Stimulated activated memory B cell treated with anti-CD40 and anti-IgM and Interleukin-4, amounts not matched to agents 10 μg/mL and 1 μg/mL and 100 μg/mL, for 72 hours (primary cell): ENCODE results near the gene AMIGO3.

ENCODE experiments used
- ATAC-seq: fragments of 150-1000 bp; cut with Tn5 transposase; 2 replicates; pipeline ENCODE4 v1.10.0; 2021
- H3K27ac Mint-ChIP-seq: one replicate; pipeline ENCODE4 v1.8.0; 2022; ENCODE audit warnings: mild to moderate bottlenecking, mixed read lengths
- H3K27me3 Mint-ChIP-seq: one replicate; pipeline ENCODE4 v1.8.0; 2022; ENCODE audit warnings: mixed read lengths
- H3K36me3 Mint-ChIP-seq: one replicate; pipeline ENCODE4 v1.8.0; 2022; ENCODE audit warnings: mixed read lengths
- H3K4me1 Mint-ChIP-seq: one replicate; pipeline ENCODE4 v1.8.0; 2022; ENCODE audit warnings: mixed read lengths
- H3K4me3 Mint-ChIP-seq: one replicate; pipeline ENCODE4 v1.8.0; 2022; ENCODE audit warnings: mild to moderate bottlenecking, moderate library complexity, mixed read lengths
- H3K9me3 Mint-ChIP-seq: one replicate; pipeline ENCODE4 v1.8.0; 2022; ENCODE audit warnings: mixed read lengths

AMIGO3 gene

GRCh38 chr3:49718858-49719213, 648 bp downstream of the AMIGO3 start:
- Mint-ChIP-seq H3K9me3 (no peaks in the 10 kb centered on the region), H3K4me3 (peak overlapping the region; percentile 84), H3K27me3 (no peaks in the 10 kb centered on the region), H3K36me3 (peaks cover 26% of the 10 kb centered on the region), H3K27ac (peak overlapping the region; percentile 75), H3K4me1 (peaks cover 47% of the 10 kb centered on the region)
- ATAC-seq, result no peak

DNA sequence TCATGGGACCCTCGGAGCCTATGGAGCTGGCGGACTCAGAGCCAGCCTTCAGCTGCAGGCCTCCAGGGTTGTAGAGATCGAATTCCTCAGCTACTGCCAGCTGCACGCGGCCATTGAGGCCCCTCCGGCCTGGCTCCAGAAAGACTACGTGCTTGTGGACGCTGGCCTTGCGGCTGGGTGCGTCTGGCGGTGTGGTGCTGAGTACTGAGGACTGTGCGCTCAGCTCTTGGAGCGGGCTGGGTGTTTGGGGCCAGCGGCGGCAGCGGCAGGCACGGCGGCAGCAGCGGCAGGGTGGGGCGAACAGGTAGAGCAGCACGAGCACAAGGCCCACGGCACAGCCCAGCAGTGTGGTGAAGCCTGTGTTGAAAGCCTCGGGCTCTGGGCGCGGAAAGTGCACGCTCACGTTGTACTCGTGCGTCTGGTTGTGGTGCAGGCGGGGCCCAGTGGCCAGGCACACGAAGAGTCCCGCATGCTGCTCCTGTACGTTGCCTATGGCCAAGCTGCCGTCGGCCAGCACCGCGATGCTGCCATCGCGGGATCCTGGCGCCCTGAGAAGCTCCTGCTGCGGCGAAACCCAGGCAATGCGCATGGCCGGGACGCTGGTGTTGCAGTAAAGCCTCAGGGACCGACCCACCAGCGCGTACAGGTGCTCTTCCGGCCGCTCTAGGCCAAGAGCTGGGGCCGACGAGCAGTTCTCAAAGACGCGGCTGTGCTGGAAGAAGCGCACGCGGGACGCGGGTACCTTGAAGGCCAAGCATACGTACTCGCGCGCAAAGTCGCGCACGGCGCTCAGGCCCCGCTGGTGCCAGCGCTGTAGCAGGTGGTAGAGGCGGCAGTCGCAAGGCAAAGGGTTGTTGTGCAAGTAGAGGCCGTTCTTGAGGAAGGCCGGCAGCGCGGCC, 1.3 kb downstream of the AMIGO3 start:
- Mint-ChIP-seq H3K4me3 (peak overlapping the region; percentile 84), H3K4me1 (peaks cover 45% of the 10 kb centered on the region), H3K27ac (peak overlapping the region; percentile 75), H3K36me3 (peaks cover 26% of the 10 kb centered on the region), H3K27me3 (no peaks in the 10 kb centered on the region), H3K9me3 (no peaks in the 10 kb centered on the region)
- no peak for ATAC-seq

GRCh38 chr3:49717211-49717958, 2.1 kb downstream of the AMIGO3 start:
- H3K27ac Mint-ChIP-seq, result no peak overlapping the region
- ATAC-seq, result no peak
- H3K27me3 Mint-ChIP-seq, result no peaks in the 10 kb centered on the region
- peaks cover 26% of the 10 kb centered on the region for H3K36me3 Mint-ChIP-seq
- no peak overlapping the region for H3K4me3 Mint-ChIP-seq
- H3K9me3 Mint-ChIP-seq, result no peaks in the 10 kb centered on the region
- H3K4me1 Mint-ChIP-seq, result peaks cover 37% of the 10 kb centered on the region

DNA sequence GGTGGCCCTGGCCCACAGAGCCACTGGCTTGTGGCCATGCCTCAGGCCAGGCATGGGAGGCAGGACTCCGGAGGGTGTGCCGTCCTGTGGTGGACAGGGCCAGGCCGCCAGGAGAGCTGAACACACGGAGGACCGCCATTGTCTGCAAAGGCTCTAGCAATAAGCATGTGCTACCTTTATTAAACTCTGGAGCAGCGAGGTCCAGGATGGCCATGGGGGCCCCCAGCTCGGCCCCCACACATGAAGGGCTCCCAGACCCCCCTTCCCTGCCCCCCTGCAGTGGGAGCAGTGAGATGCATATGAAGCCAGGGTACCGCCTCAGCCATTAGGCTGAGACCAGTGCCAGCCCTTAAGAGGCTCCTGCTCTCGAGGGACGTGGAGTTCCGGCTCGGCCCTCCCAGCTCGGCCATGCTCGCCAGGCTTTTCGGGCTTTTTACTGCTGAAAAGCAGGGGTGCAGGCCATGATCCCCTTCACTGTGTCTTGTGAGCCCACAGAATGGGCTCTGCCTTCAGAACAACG, 2.7 kb downstream of the AMIGO3 start:
- ATAC-seq, result no peak
- H3K27me3 Mint-ChIP-seq, result no peaks in the 10 kb centered on the region
- H3K27ac Mint-ChIP-seq, result no peak overlapping the region
- H3K4me3 Mint-ChIP-seq, result no peak overlapping the region
- no peaks in the 10 kb centered on the region for H3K9me3 Mint-ChIP-seq
- H3K4me1 Mint-ChIP-seq, result peaks cover 33% of the 10 kb centered on the region
- H3K36me3 Mint-ChIP-seq, result peaks cover 32% of the 10 kb centered on the region

- Mint-ChIP-seq H3K36me3 (peaks cover 34% of the 10 kb centered on the region), H3K27me3 (no peaks in the 10 kb centered on the region), H3K9me3 (no peaks in the 10 kb centered on the region), H3K27ac (no peak overlapping the region), H3K4me3 (no peak overlapping the region), H3K4me1 (peaks cover 29% of the 10 kb centered on the region)
- no peak for ATAC-seq
Measured at GRCh38 chr3:49716169-49716568, 3.3 kb downstream of the AMIGO3 start.

GRCh38 chr3:49715611-49716121, 3.8 kb downstream of the AMIGO3 start:
- no peak overlapping the region for H3K4me3 Mint-ChIP-seq
- no peak overlapping the region for H3K27ac Mint-ChIP-seq
- no peak for ATAC-seq
- H3K4me1 Mint-ChIP-seq, result peaks cover 24% of the 10 kb centered on the region
- no peaks in the 10 kb centered on the region for H3K9me3 Mint-ChIP-seq
- H3K36me3 Mint-ChIP-seq, result peaks cover 33% of the 10 kb centered on the region
- no peaks in the 10 kb centered on the region for H3K27me3 Mint-ChIP-seq

- no peaks in the 10 kb centered on the region for H3K27me3 Mint-ChIP-seq
- peaks cover 33% of the 10 kb centered on the region for H3K36me3 Mint-ChIP-seq
- no peak overlapping the region for H3K4me3 Mint-ChIP-seq
- no peaks in the 10 kb centered on the region for H3K9me3 Mint-ChIP-seq
- ATAC-seq, result no peak
- H3K27ac Mint-ChIP-seq, result no peak overlapping the region
- H3K4me1 Mint-ChIP-seq, result peaks cover 17% of the 10 kb centered on the region
Measured at GRCh38 chr3:49714728-49715550, 4.5 kb downstream of the AMIGO3 start.

DNA sequence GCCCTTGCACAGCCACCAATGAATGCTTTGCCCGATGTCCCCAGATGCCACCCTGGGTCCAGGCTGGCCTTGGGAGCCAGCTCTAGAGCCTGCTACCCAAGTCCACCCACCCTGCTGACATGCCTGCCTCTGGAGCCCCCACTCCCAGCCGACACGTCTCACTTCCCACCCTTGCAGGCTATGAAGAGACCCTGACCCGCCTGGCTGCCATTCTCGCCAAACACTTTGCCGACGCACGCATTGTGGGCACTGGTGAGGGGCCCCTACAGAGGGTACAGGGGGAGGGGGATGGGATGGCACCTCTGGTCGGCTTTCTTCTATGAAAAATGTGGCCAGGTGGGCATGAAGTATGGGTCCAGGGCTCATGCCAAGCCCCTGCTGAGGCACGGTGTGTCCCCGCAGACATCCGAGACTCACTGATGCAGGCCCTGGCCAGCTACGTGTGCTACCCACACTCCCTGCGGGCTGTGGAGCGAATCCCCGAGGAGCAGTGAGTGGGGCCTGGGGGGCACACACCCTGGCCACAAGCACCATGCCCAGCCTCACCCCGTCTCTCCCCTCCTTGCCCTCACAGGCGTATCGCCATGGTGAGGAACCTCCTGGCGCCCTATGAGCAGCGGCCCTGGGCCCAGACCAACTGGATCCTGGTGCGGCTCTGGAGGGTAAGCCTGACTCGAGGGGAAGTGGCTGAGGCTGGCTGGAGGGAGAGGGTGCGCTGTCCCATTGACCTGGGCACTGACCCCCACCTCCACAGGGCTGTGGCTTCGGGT, 6.0 kb downstream of the AMIGO3 start:
- Mint-ChIP-seq H3K36me3 (peaks cover 35% of the 10 kb centered on the region), H3K4me3 (no peak overlapping the region), H3K4me1 (peaks cover 3% of the 10 kb centered on the region), H3K27me3 (no peaks in the 10 kb centered on the region), H3K9me3 (no peaks in the 10 kb centered on the region), H3K27ac (no peak overlapping the region)
- no peak for ATAC-seq

DNA sequence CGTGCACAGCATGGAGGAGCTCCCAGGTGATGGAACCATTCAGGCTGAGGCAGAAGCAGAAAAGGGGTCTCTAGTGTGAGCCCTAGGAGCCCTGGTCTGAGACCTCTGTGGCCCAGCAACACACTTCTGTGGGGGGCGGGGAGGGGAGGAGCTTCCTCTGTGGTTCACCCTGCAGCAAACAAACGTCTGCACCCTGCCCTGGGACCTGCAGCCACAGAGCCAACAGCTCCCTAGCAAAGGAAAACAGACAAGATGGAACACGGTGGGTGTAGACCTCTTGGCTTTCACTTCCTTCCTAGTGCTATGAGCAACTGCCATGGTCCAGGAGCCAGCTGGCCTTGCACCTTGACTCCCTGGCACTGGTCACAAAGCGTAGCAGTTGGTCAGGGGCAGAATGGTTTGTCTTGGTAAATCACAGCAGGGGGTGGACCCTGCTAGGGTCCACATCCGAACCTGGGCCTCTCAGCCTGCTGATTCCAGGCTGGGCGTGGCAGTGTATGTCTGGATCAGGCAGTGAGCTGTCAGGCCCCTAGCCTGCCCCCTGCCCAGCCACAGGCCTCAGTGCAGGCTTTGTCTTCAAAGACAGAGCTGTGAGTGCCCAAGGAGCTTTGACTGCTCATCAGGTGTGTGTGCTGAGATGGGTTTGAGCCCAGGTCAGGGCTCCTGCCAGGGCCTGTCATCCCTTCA, 6.7 kb downstream of the AMIGO3 start:
- H3K36me3 Mint-ChIP-seq, result peaks cover 41% of the 10 kb centered on the region
- H3K4me3 Mint-ChIP-seq, result no peak overlapping the region
- H3K4me1 Mint-ChIP-seq, result peaks cover 2% of the 10 kb centered on the region
- ATAC-seq, result no peak
- H3K27ac Mint-ChIP-seq, result no peak overlapping the region
- H3K27me3 Mint-ChIP-seq, result no peaks in the 10 kb centered on the region
- H3K9me3 Mint-ChIP-seq, result no peaks in the 10 kb centered on the region

DNA sequence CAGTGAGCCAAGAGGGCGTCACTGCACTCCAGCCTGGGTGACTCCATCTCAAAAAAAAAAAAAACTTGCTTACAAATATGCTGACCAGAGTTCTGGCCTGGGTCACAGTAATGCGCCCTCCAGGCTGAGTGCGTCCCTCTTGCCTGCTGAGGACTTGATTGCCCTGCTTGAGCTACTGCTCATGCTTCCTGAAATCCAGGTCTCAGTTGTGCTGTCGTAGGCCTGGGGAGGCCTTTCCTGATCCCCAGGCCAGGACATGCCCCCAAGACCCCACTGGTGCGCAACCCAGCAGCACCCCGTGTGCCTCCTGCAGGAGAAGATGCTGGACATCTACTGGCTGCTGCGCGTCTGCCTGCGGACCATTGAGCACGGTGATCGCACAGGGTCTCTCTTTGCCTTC, 7.3 kb downstream of the AMIGO3 start:
- Mint-ChIP-seq H3K27me3 (no peaks in the 10 kb centered on the region), H3K4me3 (no peak overlapping the region)
- no peak for ATAC-seq

GRCh38 chr3:49711489-49711888, 8.0 kb downstream of the AMIGO3 start:
- ATAC-seq, result no peak
- peaks cover 54% of the 10 kb centered on the region for H3K36me3 Mint-ChIP-seq
- H3K4me1 Mint-ChIP-seq, result peaks cover 7% of the 10 kb centered on the region
- no peak overlapping the region for H3K27ac Mint-ChIP-seq
- H3K9me3 Mint-ChIP-seq, result no peaks in the 10 kb centered on the region
- H3K27me3 Mint-ChIP-seq, result no peaks in the 10 kb centered on the region
- no peak overlapping the region for H3K4me3 Mint-ChIP-seq

More for the DNA sequence above, 7.3 kb downstream of the AMIGO3 start:
- peaks cover 47% of the 10 kb centered on the region for H3K36me3 Mint-ChIP-seq
- peaks cover 7% of the 10 kb centered on the region for H3K4me1 Mint-ChIP-seq
- H3K9me3 Mint-ChIP-seq, result no peaks in the 10 kb centered on the region
- H3K27ac Mint-ChIP-seq, result no peak overlapping the region

DNA sequence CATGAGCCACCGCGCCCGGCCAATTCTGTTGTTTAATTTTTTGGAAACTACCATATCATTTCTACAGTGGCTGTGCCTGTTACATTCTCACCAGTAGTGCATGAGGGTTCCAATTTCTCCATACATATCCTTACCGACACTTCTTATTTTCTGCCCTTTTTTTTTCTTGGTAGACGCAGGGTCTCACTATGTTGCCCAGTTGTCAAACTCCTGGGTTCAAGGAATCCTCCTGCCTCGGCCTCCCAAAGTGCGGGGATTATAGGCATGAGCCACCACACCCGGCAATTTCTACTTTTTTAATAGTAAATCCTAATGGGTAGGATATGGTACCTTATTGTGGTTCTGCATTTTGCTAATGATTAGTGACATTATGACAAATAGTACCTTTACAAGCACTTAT, 9.6 kb downstream of the AMIGO3 start:
- Mint-ChIP-seq H3K36me3 (peaks cover 42% of the 10 kb centered on the region), H3K9me3 (no peaks in the 10 kb centered on the region)
- ATAC-seq, result no peak

GRCh38 chr3:49707113-49707480, 12.4 kb downstream of the AMIGO3 start:
- H3K27me3 Mint-ChIP-seq, result no peaks in the 10 kb centered on the region
- H3K4me1 Mint-ChIP-seq, result peaks cover 14% of the 10 kb centered on the region
- peaks cover 44% of the 10 kb centered on the region for H3K36me3 Mint-ChIP-seq
- peak overlapping the region; percentile 8 for H3K27ac Mint-ChIP-seq
- ATAC-seq, result no peak
- no peaks in the 10 kb centered on the region for H3K9me3 Mint-ChIP-seq
- no peak overlapping the region for H3K4me3 Mint-ChIP-seq

More for the DNA sequence above, 9.6 kb downstream of the AMIGO3 start:
- Mint-ChIP-seq H3K27me3 (no peaks in the 10 kb centered on the region), H3K27ac (no peak overlapping the region), H3K4me1 (peaks cover 7% of the 10 kb centered on the region), H3K4me3 (no peak overlapping the region)
